HG03095 (cell line): Measurements from ENCODE around the gene SLC25A26.

ENCODE experiments used
- ATAC-seq: cut with Tn5 transposase; IDR thresholded peaks from one replicate; pipeline ENCODE4 v1.9.1; 2021; ENCODE audit warnings: moderate library complexity; ENCODE audit not compliant: unreplicated experiment

Gene SLC25A26

GRCh38 chr3:66366747-66367146 is 145.9 kb downstream of the SLC25A26 start:
- no peak for ATAC-seq

GRCh38 chr3:66367979-66368378 is 147.2 kb downstream of the SLC25A26 start:
- no peak for ATAC-seq

GRCh38 chr3:66370179-66370578 is 149.4 kb downstream of the SLC25A26 start:
- no peak for ATAC-seq

GRCh38 chr3:66371432-66371831 is 150.6 kb downstream of the SLC25A26 start:
- no peak for ATAC-seq

- ATAC-seq = no peak
Measured at GRCh38 chr3:66372681-66373350, 152.0 kb downstream of the SLC25A26 start.

GRCh38 chr3:66376568-66376967 is 155.8 kb downstream of the SLC25A26 start:
- no peak for ATAC-seq

- ATAC-seq = no peak
Measured at GRCh38 chr3:66377800-66378199, 157.0 kb downstream of the SLC25A26 start.

- no peak for ATAC-seq
Measured at GRCh38 chr3:66378256-66378655, 157.5 kb downstream of the SLC25A26 start.

- ATAC-seq = no peak
Measured at GRCh38 chr3:66379565-66379964, 158.8 kb downstream of the SLC25A26 start.

GRCh38 chr3:66380200-66380932 is 159.6 kb downstream of the SLC25A26 start:
- ATAC-seq = no peak

- ATAC-seq = no peak
Measured at GRCh38 chr3:66381626-66382025, 160.8 kb downstream of the SLC25A26 start.

GRCh38 chr3:66382142-66382541 is 161.3 kb downstream of the SLC25A26 start:
- no peak for ATAC-seq

- ATAC-seq = no peak
Measured at GRCh38 chr3:66383023-66383422, 162.2 kb downstream of the SLC25A26 start.

GRCh38 chr3:66383998-66384745 is 163.4 kb downstream of the SLC25A26 start:
- ATAC-seq = no peak

GRCh38 chr3:66385066-66385465 is 164.3 kb downstream of the SLC25A26 start:
- no peak for ATAC-seq

GRCh38 chr3:66386011-66386924 is 165.5 kb downstream of the SLC25A26 start:
- peak; percentile 85 for ATAC-seq

- peak; percentile 38 for ATAC-seq
Measured at GRCh38 chr3:66386925-66387650, 166.3 kb downstream of the SLC25A26 start.

GRCh38 chr3:66390013-66390412 is 169.2 kb downstream of the SLC25A26 start:
- ATAC-seq = peak; percentile 26

- ATAC-seq = no peak
Measured at GRCh38 chr3:66392512-66392911, 171.7 kb downstream of the SLC25A26 start.

- ATAC-seq = no peak
Measured at GRCh38 chr3:66392966-66393332, 172.1 kb downstream of the SLC25A26 start.
